GM23338 (cell line): Measurements from ENCODE around the gene CENPO. TPM values are rescaled to one million over a fixed set of nuclear protein-coding genes. Genes with fewer than 3 reads are reported as not detected.
A peak's percentile ranks its signal among the peaks of the same experiment; 100 is the strongest.

Source experiments
- ATAC-seq: fragments of 200-7000 bp; cut with Tn5 transposase; 3 replicates; pipeline ENCODE4 v1.9.1; 2020
- DNase-seq: peaks from one replicate; pipeline ENCODE4 v3.0.0-alpha.2; 2015; ENCODE audit warnings: low spot score
- H2AFZ ChIP-seq: fragments of 200-600 bp; sonication (generic); 2 replicates; pipeline ENCODE4 v1.8.0; 2016; ENCODE audit warnings: antibody characterized with exemption, mild to moderate bottlenecking, moderate library complexity
- H3F3A ChIP-seq: fragments of 200-600 bp; sonication (generic); replicated peaks from 2 replicates; pipeline ENCODE4 v1.8.0; 2017; ENCODE audit warnings: antibody characterized with exemption, mixed run types, low read depth
- H3K27ac ChIP-seq: fragments of 200-600 bp; sonication (generic); 2 replicates; pipeline ENCODE4 v1.6.1; 2016; ENCODE audit warnings: low read depth
- H3K27me3 ChIP-seq: fragments of 200-600 bp; sonication (generic); 2 replicates; pipeline ENCODE4 v1.8.0; 2016; ENCODE audit warnings: mild to moderate bottlenecking, mixed run types, moderate library complexity; ENCODE audit not compliant: insufficient read depth
- H3K36me3 ChIP-seq: fragments of 200-600 bp; sonication (generic); 2 replicates; pipeline ENCODE4 v1.8.0; 2016; ENCODE audit warnings: mild to moderate bottlenecking; ENCODE audit not compliant: insufficient read depth
- H3K4me1 ChIP-seq: fragments of 200-600 bp; sonication (generic); 2 replicates; pipeline ENCODE4 v1.8.0; 2016; ENCODE audit warnings: mild to moderate bottlenecking, moderate library complexity; ENCODE audit not compliant: insufficient read depth
- H3K4me2 ChIP-seq: fragments of 200-600 bp; sonication (generic); 2 replicates; pipeline ENCODE4 v1.7.1; 2017; ENCODE audit warnings: mixed run types
- H3K4me3 ChIP-seq: fragments of 200-600 bp; sonication (generic); 2 replicates; pipeline ENCODE4 v1.6.1; 2016; ENCODE audit warnings: mixed run types
- H3K79me2 ChIP-seq: fragments of 200-600 bp; sonication (generic); replicated peaks from 2 replicates; pipeline ENCODE4 v1.8.0; 2017; ENCODE audit warnings: mild to moderate bottlenecking; ENCODE audit not compliant: insufficient read depth
- H3K9me2 ChIP-seq: fragments of 200-600 bp; sonication (generic); 2 replicates; pipeline ENCODE4 v1.8.0; 2017; ENCODE audit not compliant: insufficient read depth
- H4K20me1 ChIP-seq: fragments of 200-600 bp; sonication (generic); replicated peaks from 2 replicates; pipeline ENCODE4 v1.8.0; 2017; ENCODE audit warnings: mild to moderate bottlenecking; ENCODE audit not compliant: insufficient read depth
- H3K27ac Mint-ChIP-seq: 2 replicates; pipeline ENCODE4 v1.8.0; 2020; ENCODE audit warnings: inconsistent platforms, mild to moderate bottlenecking, moderate library complexity, mixed read lengths
- H3K27me3 Mint-ChIP-seq: 3 replicates; pipeline ENCODE4 v1.8.0; 2022; ENCODE audit warnings: low read depth, mild to moderate bottlenecking, moderate library complexity, mixed read lengths, inconsistent platforms; ENCODE audit not compliant: insufficient read depth, poor library complexity
- H3K36me3 Mint-ChIP-seq: 3 replicates; pipeline ENCODE4 v1.8.0; 2021; ENCODE audit warnings: low read depth, mild to moderate bottlenecking, inconsistent platforms, moderate library complexity, mixed read lengths
- H3K4me1 Mint-ChIP-seq: 3 replicates; pipeline ENCODE4 v1.8.0; 2020; ENCODE audit warnings: mild to moderate bottlenecking, inconsistent platforms, mixed read lengths
- H3K4me3 Mint-ChIP-seq: 3 replicates; pipeline ENCODE4 v1.8.0; 2021; ENCODE audit warnings: moderate library complexity, mild to moderate bottlenecking, inconsistent platforms, mixed read lengths
- H3K9me3 Mint-ChIP-seq: 3 replicates; pipeline ENCODE4 v1.8.0; 2020; ENCODE audit warnings: moderate library complexity, mild to moderate bottlenecking, inconsistent platforms, mixed read lengths
- EZH2phosphoT487 ChIP-seq: fragments of 200-600 bp; sonication (generic); IDR thresholded peaks from one replicate; pipeline ENCODE4 v1.8.1; 2018; ENCODE audit warnings: antibody characterized with exemption; ENCODE audit not compliant: unreplicated experiment
- POLR2AphosphoS5 ChIP-seq: IDR thresholded peaks from 2 replicates; pipeline ENCODE4 v1.6.1; 2016; ENCODE audit warnings: antibody characterized with exemption, low read depth
- ZNF114 ChIP-seq: fragments of 250-450 bp; sonication (Bioruptor Pico); IDR thresholded peaks from 2 replicates; pipeline ENCODE4 v1.5.0; 2020; ENCODE audit warnings: mild to moderate bottlenecking, moderate library complexity
- polyA plus RNA-seq: library from polyadenylated mRNA; unstranded; fragments of >200 nt; fragmentation: Nextera tagmentation; extraction: Ambion mirVana; gene quantifications from 2 replicates; pipeline ENCODE4 v1.2.1, GENCODE V29; 2016
- total RNA-seq: library from RNA; depleted of rRNA; stranded (reverse); fragments of >200 nt; shearing (Covaris generic); gene quantifications from 2 replicates; pipeline ENCODE4 v1.2.3, GENCODE V29; 2014
- TF ChIP-seq, protein P1 (sequence below): fragments of 250-450 bp; sonication (Bioruptor Pico); IDR thresholded peaks from 2 replicates; pipeline ENCODE4 v1.5.0; 2020; ENCODE audit warnings: mild to moderate bottlenecking, moderate library complexity
- TF ChIP-seq, protein P2 (sequence below): IDR thresholded peaks from 2 replicates; pipeline ENCODE4 v1.6.1; 2016; ENCODE audit warnings: antibody characterized with exemption

CENPO gene
- total and polyA plus RNA-seq, 2 experiments from 2014 or later: 27.0 to 44.7 TPM

DNA sequence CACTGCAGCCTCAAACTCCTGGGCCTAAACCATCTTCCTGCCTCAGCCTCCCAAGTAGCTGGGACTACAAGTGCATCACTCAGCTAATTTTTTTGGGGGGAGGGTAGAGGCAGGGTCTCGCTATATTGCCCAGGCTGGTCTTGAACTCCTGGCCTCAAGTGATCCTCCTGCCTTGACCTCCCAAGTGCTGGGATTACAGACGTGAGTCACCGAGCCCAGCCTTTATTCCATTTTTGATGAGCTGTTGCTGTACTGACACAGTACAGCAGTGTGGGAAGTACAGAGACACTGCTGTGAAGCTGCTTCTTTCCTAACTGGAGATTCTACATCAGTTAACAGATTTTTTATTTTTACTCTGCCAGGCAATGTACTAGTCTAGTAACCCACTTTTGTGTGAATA is 18.9 kb upstream of the CENPO start (continued):
- TF ChIP-seq, protein P1, sequence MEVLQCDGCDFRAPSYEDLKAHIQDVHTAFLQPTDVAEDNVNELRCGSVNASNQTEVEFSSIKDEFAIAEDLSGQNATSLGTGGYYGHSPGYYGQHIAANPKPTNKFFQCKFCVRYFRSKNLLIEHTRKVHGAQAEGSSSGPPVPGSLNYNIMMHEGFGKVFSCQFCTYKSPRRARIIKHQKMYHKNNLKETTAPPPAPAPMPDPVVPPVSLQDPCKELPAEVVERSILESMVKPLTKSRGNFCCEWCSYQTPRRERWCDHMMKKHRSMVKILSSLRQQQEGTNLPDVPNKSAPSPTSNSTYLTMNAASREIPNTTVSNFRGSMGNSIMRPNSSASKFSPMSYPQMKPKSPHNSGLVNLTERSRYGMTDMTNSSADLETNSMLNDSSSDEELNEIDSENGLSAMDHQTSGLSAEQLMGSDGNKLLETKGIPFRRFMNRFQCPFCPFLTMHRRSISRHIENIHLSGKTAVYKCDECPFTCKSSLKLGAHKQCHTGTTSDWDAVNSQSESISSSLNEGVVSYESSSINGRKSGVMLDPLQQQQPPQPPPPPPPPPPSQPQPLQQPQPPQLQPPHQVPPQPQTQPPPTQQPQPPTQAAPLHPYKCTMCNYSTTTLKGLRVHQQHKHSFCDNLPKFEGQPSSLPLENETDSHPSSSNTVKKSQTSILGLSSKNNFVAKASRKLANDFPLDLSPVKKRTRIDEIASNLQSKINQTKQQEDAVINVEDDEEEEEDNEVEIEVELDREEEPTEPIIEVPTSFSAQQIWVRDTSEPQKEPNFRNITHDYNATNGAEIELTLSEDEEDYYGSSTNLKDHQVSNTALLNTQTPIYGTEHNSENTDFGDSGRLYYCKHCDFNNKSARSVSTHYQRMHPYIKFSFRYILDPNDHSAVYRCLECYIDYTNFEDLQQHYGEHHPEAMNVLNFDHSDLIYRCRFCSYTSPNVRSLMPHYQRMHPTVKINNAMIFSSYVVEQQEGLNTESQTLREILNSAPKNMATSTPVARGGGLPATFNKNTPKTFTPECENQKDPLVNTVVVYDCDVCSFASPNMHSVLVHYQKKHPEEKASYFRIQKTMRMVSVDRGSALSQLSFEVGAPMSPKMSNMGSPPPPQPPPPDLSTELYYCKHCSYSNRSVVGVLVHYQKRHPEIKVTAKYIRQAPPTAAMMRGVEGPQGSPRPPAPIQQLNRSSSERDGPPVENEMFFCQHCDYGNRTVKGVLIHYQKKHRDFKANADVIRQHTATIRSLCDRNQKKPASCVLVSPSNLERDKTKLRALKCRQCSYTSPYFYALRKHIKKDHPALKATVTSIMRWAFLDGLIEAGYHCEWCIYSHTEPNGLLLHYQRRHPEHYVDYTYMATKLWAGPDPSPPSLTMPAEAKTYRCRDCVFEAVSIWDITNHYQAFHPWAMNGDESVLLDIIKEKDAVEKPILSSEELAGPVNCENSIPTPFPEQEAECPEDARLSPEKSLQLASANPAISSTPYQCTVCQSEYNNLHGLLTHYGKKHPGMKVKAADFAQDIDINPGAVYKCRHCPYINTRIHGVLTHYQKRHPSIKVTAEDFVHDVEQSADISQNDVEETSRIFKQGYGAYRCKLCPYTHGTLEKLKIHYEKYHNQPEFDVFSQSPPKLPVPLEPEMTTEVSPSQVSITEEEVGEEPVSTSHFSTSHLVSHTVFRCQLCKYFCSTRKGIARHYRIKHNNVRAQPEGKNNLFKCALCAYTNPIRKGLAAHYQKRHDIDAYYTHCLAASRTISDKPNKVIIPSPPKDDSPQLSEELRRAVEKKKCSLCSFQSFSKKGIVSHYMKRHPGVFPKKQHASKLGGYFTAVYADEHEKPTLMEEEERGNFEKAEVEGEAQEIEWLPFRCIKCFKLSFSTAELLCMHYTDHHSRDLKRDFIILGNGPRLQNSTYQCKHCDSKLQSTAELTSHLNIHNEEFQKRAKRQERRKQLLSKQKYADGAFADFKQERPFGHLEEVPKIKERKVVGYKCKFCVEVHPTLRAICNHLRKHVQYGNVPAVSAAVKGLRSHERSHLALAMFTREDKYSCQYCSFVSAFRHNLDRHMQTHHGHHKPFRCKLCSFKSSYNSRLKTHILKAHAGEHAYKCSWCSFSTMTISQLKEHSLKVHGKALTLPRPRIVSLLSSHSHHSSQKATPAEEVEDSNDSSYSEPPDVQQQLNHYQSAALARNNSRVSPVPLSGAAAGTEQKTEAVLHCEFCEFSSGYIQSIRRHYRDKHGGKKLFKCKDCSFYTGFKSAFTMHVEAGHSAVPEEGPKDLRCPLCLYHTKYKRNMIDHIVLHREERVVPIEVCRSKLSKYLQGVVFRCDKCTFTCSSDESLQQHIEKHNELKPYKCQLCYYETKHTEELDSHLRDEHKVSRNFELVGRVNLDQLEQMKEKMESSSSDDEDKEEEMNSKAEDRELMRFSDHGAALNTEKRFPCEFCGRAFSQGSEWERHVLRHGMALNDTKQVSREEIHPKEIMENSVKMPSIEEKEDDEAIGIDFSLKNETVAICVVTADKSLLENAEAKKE (CRISPR knock-in tag): no peak
- no peak for TF ChIP-seq EZH2phosphoT487

DNA sequence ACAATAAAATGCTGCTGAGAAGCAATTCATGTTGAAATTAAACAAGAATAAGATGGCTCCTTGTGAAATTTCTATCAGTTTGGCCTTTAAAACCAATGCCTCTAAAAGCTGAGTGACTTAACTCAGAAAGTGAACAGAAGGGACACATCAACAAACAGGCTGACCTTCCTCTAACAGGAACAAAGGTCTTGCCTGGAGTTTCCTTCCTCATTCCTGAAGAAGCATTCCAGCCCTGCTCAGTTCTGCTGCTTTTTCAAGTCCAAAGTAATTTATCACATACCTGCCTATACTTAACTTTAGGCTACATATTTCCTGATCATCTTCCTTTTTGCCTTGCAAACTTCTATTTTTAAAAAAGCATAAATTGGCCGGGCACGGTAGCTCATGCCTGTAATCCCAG is 14.1 kb upstream of the CENPO start:
- peaks cover 4% of the 10 kb centered on the region for H3K27me3 Mint-ChIP-seq
- TF ChIP-seq, protein P2, sequence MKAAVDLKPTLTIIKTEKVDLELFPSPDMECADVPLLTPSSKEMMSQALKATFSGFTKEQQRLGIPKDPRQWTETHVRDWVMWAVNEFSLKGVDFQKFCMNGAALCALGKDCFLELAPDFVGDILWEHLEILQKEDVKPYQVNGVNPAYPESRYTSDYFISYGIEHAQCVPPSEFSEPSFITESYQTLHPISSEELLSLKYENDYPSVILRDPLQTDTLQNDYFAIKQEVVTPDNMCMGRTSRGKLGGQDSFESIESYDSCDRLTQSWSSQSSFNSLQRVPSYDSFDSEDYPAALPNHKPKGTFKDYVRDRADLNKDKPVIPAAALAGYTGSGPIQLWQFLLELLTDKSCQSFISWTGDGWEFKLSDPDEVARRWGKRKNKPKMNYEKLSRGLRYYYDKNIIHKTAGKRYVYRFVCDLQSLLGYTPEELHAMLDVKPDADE: no peak
- no peak for TF ChIP-seq POLR2AphosphoS5
- TF ChIP-seq, protein P1 (CRISPR knock-in tag): no peak
- no peak for TF ChIP-seq ZNF114

More for the DNA sequence above, 14.1 kb upstream of the CENPO start:
- DNase-seq: peak; percentile 36
- Histone ChIP-seq H3K27me3 (no peaks in the 10 kb centered on the region), H3K4me3 (no peak overlapping the region), H3F3A (no peaks in the 10 kb centered on the region), H4K20me1 (no peaks in the 10 kb centered on the region), H3K79me2 (no peaks in the 10 kb centered on the region), H3K27ac (no peak overlapping the region), H3K36me3 (no peaks in the 10 kb centered on the region), H3K4me1 (peaks cover 23% of the 10 kb centered on the region), H3K9me2 (no peaks in the 10 kb centered on the region), H3K4me2 (no peak overlapping the region), H2AFZ (peak overlapping the region; percentile 12; the same call in 1 of the 2 replicates)
- no peak overlapping the region for H3K4me3 Mint-ChIP-seq
- peaks cover 3% of the 10 kb centered on the region; the same call in 1 of the 3 replicates for H3K9me3 Mint-ChIP-seq
- ATAC-seq: peak; percentile 28; the same call in 1 of the 3 replicates
- H3K27ac Mint-ChIP-seq: no peak overlapping the region
- H3K36me3 Mint-ChIP-seq: no peaks in the 10 kb centered on the region
- peaks cover 21% of the 10 kb centered on the region for H3K4me1 Mint-ChIP-seq
